Fibroblast of skin of back (primary cell): ENCODE results near the gene NFKB1. TPM values are rescaled to one million over a fixed set of nuclear protein-coding genes. Genes with fewer than 3 reads are reported as not detected.
"Not testable (repeated sequence)": the region's sequence is repeated elsewhere in the genome, so short reads cannot be mapped to it uniquely, and the experiment has no call there.

Experiments used
- DNase-seq: peaks from one replicate; pipeline ENCODE4 v3.0.0-alpha.2; 2013
- polyA plus RNA-seq, 2 experiments: library from polyadenylated mRNA; unstranded; fragments of 120-200 nt; gene quantifications; one replicate each; pipeline ENCODE4 v1.2.1, GENCODE V29; 2013; ENCODE audit not compliant: insufficient read length in 2 of 2

Gene NFKB1, protein sequence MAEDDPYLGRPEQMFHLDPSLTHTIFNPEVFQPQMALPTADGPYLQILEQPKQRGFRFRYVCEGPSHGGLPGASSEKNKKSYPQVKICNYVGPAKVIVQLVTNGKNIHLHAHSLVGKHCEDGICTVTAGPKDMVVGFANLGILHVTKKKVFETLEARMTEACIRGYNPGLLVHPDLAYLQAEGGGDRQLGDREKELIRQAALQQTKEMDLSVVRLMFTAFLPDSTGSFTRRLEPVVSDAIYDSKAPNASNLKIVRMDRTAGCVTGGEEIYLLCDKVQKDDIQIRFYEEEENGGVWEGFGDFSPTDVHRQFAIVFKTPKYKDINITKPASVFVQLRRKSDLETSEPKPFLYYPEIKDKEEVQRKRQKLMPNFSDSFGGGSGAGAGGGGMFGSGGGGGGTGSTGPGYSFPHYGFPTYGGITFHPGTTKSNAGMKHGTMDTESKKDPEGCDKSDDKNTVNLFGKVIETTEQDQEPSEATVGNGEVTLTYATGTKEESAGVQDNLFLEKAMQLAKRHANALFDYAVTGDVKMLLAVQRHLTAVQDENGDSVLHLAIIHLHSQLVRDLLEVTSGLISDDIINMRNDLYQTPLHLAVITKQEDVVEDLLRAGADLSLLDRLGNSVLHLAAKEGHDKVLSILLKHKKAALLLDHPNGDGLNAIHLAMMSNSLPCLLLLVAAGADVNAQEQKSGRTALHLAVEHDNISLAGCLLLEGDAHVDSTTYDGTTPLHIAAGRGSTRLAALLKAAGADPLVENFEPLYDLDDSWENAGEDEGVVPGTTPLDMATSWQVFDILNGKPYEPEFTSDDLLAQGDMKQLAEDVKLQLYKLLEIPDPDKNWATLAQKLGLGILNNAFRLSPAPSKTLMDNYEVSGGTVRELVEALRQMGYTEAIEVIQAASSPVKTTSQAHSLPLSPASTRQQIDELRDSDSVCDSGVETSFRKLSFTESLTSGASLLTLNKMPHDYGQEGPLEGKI
- polyA plus RNA-seq (2013, experiment 1 of 2; ENCODE audit: insufficient read length): 17.3 TPM
- 16.0 TPM for polyA plus RNA-seq (2013, experiment 2 of 2; ENCODE audit: insufficient read length)

DNA sequence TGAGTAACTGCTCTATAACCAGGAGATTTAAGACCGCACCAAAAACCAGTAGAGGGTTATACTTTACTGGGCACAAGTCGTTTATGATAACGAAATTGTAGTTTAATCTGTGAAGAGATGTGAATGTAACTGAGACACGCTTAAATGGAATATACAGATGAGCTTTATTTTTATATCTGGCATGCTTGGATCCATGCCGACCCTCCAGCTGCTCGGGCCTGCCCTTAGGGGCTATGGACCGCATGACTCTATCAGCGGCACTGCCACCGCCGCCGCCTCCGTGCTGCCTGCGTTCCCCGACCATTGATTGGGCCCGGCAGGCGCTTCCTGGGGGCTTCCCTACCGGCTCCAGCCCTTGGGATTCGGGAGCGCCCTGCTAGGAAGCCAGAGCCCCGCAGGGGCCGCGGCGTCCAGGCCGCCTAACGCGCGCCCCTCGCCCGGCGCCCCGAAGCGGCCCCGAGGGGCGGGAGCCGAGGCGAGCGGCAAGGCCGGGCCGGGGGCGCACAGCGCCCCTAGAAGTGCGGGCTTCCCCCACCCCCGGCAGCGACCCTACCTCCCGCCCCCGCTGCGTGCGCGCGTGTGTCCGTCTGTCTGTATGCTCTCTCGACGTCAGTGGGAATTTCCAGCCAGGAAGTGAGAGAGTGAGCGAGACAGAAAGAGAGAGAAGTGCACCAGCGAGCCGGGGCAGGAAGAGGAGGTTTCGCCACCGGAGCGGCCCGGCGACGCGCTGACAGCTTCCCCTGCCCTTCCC, at the start of gene NFKB1:
Gene NFKB1, plus strand, starts transcription at position 664 of the 751 bp plus-strand sequence. CDS start 24,160 bp downstream, outside the sequence.
- DNase-seq: peak; percentile 81

- DNase-seq: no peak
Measured at GRCh38 chr4:102452854-102453253, 48.3 kb upstream of the NFKB1 start.

GRCh38 chr4:102453827-102454226, 47.3 kb upstream of the NFKB1 start:
- no peak for DNase-seq

GRCh38 chr4:102454268-102454667, 46.9 kb upstream of the NFKB1 start:
- DNase-seq: no peak

- DNase-seq: no peak
Measured at GRCh38 chr4:102454981-102455685, 46.0 kb upstream of the NFKB1 start.

- no peak for DNase-seq
Measured at GRCh38 chr4:102455750-102456149, 45.4 kb upstream of the NFKB1 start.

- peak; percentile 12 for DNase-seq
Measured at GRCh38 chr4:102466298-102466697, 34.9 kb upstream of the NFKB1 start.

GRCh38 chr4:102469806-102470205, 31.4 kb upstream of the NFKB1 start:
- no peak for DNase-seq

DNA sequence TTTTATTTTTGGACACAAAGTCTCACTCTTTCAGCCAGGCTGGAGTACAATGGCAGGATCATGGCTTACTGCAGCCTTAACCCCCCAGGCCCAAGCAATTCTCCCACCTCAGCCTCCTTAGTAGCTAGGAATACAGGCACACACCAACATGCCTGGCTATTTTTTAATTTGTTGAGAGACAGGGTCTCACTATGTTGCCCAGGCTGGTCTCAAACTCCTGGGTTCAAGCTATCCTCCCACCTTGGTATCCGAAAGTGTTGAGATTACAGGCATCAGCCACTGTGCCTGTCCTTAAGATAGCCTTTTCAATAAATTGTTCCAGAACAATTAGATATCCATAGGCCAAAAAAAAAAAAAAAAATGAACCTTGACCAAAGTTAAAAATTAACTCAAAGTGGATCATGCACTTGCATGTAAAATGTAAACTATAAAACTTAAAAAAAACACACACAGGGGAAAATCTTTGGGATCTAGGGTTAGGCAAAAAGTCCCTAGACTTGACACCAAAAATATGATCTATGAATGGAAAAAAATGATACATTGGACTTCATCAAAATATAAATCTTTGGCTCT, 28.6 kb upstream of the NFKB1 start:
- no peak for DNase-seq

- DNase-seq: no peak
Measured at GRCh38 chr4:102473476-102473875, 27.7 kb upstream of the NFKB1 start.

DNA sequence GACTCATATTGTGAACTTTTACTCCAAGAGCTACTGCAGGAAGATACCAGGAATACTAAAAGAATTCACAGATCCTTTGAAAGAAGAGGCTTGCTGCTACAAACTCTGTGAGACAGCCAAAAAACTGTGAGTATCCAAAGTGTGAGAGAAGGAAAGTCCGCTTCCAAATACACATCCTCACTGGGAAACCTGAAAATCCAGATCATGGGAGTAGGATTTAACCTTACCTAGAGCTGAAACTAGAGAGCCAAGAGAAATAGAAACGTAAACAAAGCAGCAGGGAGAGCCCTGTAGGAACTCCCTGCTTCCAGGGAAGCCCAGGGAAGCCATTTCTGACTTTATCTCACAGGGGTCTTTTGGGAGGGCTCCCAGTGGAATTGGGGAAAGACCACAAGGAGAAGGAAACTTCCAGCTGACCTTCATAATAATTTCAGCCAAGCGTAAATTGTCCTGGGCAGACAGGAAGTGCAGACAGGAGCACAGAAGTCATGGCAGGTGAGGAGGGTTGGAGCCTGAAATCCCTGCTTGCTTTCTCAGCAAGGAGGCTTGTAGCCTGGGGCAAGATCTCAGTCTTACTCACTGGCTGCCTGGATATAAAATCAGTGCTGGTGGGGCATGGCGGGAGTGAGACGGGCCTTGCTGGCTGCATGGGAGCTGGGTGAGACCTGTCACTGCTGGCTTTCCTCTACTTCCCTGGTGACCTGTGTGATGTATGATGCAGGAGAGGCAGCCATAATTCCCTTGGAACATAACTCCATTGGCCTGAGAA, 26.2 kb upstream of the NFKB1 start:
- DNase-seq: no peak

- peak; percentile 38 for DNase-seq
Measured at GRCh38 chr4:102477657-102478056, 23.5 kb upstream of the NFKB1 start.

DNA sequence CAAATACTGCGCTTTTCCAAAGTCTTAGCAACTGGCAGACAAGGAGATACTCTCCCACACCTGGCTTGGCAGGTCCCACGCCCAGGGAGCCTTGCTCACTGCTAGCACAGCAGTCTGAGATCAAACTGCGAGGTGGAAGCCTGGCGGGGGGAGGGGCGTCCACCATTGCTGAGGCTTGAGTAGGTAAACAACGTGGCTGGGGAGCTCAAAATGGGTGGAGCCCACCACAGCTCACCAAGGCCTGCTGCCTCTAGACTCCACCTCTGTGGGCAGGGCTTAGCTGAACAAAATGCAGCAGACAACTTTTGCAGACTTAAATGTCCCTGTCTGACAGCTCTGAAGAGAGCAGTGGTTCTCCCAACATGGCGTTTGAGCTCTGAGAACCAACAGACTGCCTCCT, 23.0 kb upstream of the NFKB1 start:
- DNase-seq: no peak

- not testable (repeated sequence) for DNase-seq
Measured at GRCh38 chr4:102479832-102480231, 21.3 kb upstream of the NFKB1 start.

- DNase-seq: no peak
Measured at GRCh38 chr4:102483120-102483519, 18.0 kb upstream of the NFKB1 start.

- not testable (repeated sequence) for DNase-seq
Measured at GRCh38 chr4:102483990-102484692, 17.0 kb upstream of the NFKB1 start.

- no peak for DNase-seq
Measured at GRCh38 chr4:102492531-102493241, 8.5 kb upstream of the NFKB1 start.

- DNase-seq: no peak
Measured at GRCh38 chr4:102493257-102493656, 7.9 kb upstream of the NFKB1 start.

DNA sequence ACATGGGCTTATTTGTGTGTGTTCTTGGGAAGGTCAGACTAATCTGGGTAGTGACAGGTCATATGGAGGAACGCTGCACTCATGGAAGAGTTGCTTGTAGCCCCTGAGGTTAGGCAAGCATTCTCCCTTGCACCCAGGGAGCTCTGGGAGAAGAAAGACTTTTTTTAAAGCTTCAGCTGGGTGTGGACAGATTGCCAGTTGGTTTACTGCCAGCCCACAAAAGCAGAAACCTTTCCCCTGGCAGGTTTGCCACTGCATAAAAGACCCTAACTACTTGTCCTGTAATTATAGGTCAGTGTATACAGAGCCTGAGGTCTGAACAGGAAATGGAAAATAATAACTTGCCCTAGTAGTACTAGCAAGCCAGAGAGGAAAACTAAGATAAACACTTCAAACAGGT, 7.4 kb upstream of the NFKB1 start:
- no peak for DNase-seq
